Spleen (tissue), 11 donors: Measurements from ENCODE around the gene ITPKC. TPM values are rescaled to one million over a fixed set of nuclear protein-coding genes. Genes with fewer than 3 reads are reported as not detected.
"Not testable (repeated sequence)": the region's sequence is repeated elsewhere in the genome, so short reads cannot be mapped to it uniquely, and the experiment has no call there.

Source experiments
- DNase-seq: peaks from one replicate; pipeline ENCODE4 v3.0.0-alpha.2; 2020
- H3K27ac ChIP-seq, 8 donors: fragments of 200-600 bp; sonication (generic) in 7 of 8; 1 replicate in 4 of 8; 2 replicates in 4 of 8; pipeline versions ENCODE4 v1.5.0 to v1.8.0; 2016 to 2021; ENCODE audit warnings: inconsistent platforms in 4 of 8, mild to moderate bottlenecking in 4 of 8, moderate library complexity in 1 of 8
- H3K27me3 ChIP-seq, 7 donors: fragments of 200-600 bp; sonication (generic) in 6 of 7; replicated peaks in 1 of 7; 1 replicate in 4 of 7; 2 replicates in 3 of 7; pipeline versions ENCODE4 v1.5.0 to v1.8.0; 2016 to 2021; ENCODE audit warnings: inconsistent platforms in 3 of 7, mild to moderate bottlenecking in 1 of 7
- H3K36me3 ChIP-seq, 6 donors: fragments of 200-600 bp; sonication (generic) in 5 of 6; 1 replicate in 4 of 6; 2 replicates in 2 of 6; pipeline versions ENCODE4 v1.5.0 to v1.8.0; 2016 to 2021; ENCODE audit warnings: inconsistent platforms in 2 of 6
- H3K4me1 ChIP-seq, 6 donors: fragments of 200-600 bp; sonication (generic) in 5 of 6; 1 replicate in 3 of 6; 2 replicates in 3 of 6; pipeline versions ENCODE4 v1.5.0 to v1.8.0; 2016 to 2021; ENCODE audit warnings: inconsistent platforms in 3 of 6
- H3K4me3 ChIP-seq, 8 donors: fragments of 200-600 bp; sonication (generic) in 7 of 8; 1 replicate in 4 of 8; 2 replicates in 4 of 8; pipeline versions ENCODE4 v1.5.0 to v1.8.0; 2016 to 2021; ENCODE audit warnings: inconsistent platforms in 4 of 8, mild to moderate bottlenecking in 4 of 8, moderate library complexity in 2 of 8
- H3K9me3 ChIP-seq, 8 donors: fragments of 200-600 bp; sonication (generic) in 7 of 8; 1 replicate in 4 of 8; 2 replicates in 4 of 8; pipeline versions ENCODE4 v1.5.0 to v1.8.0; 2016 to 2021; ENCODE audit warnings: inconsistent platforms in 4 of 8
- POLR2A ChIP-seq, 3 donors: fragments of 450-650 bp; IDR thresholded peaks; one replicate each; pipeline ENCODE4 v1.5.1; 2017; ENCODE audit warnings: antibody characterized with exemption in 3 of 3, mild to moderate bottlenecking in 1 of 3
- POLR2AphosphoS5 ChIP-seq, 3 donors: sonication (generic); formaldehyde crosslinking; IDR thresholded peaks; one replicate each; pipeline ENCODE4 v1.5.1; 2017; ENCODE audit warnings: antibody characterized with exemption in 3 of 3
- WGBS, 5 donors: extraction: QIAGEN DNeasy Blood & Tissue Kit in 3 of 5; methylation state at CpG; one replicate each; pipeline versions ENCODE4 v1.1.5 to v1.1.7; 2013 to 2018; 5-methylcytosine and 5-hydroxymethylcytosine counted together
- intact Hi-C: fragments of 100-400 bp; cut with DNase I; formaldehyde crosslinking; loops from one replicate; pipeline ENCODE4 v1.15.0; 2023; ENCODE audit warnings: low total_unique reads
- polyA plus RNA-seq, 3 donors: library from polyadenylated mRNA; stranded (reverse); fragments of 200-250 nt; gene quantifications; one replicate each; pipeline ENCODE4 v1.2.1, GENCODE V29; 2013
- total RNA-seq, 7 donors: library from RNA; depleted of rRNA in 3 of 7; stranded (reverse); fragments of >200 nt in 3 of 7; fragmentation: NEBNext Ultra II Directional in 4 of 7; extraction: Animal tissue kit (Norgen Biotek cat#: 25700) in 4 of 7; gene quantifications; one replicate each; pipeline versions ENCODE4 v1.1.0 to v1.2.1, GENCODE V29; 2016 to 2021
- TF ChIP-seq, protein P1 (sequence below), 11 experiments: fragments of 200-600 bp in 7 of 11; fragments of 450-650 bp in 4 of 11; sonication (generic) in 4 of 11; IDR thresholded peaks in 8 of 11; conservative IDR thresholded peaks in 3 of 11; 1 replicate in 7 of 11; 2 replicates in 4 of 11; pipeline versions ENCODE4 v1.4.0 to v1.8.0; 2016 to 2021; ENCODE audit warnings: antibody characterized with exemption in 11 of 11, inconsistent platforms in 4 of 11, mild to moderate bottlenecking in 1 of 11
- donor health status: healthy with polysubstance abuse.
- donor health status: DM: no; HTN: no; CAD: no; lungs with moderate emphysema.
- donor health status: DM: no; HTN: no; CAD: no.
- donor health status: Bipolar disorder and iron deficiency.
- donor health status: healthy.
- donor health status: DM: no; HTN: no; CAD: no.
- donor health status: DM: yes; HTN: yes; CAD: no.

Gene ITPKC
- total and polyA plus RNA-seq, 10 donors = 6.8 to 39.2 (median 15.2) TPM

- no peak for DNase-seq
- Histone ChIP-seq H3K4me1 (peaks cover 0 to 78% (median 40%) of the 10 kb centered on the region in 6 donors), H3K27me3 (no peaks in the 10 kb centered on the region), H3K9me3 (no peaks in the 10 kb centered on the region), H3K27ac (peak overlapping the region; percentile 42 to 83 (median 74)), H3K36me3 (peaks cover 17 to 100% (median 92%) of the 10 kb centered on the region in 6 donors), H3K4me3 (no peak overlapping the region)
- peak in 1 of 3 donors; percentile 48 for TF ChIP-seq POLR2AphosphoS5 (IDR thresholded peaks at IDR 0.05)
- no peak for TF ChIP-seq POLR2A (IDR thresholded peaks at IDR 0.05)
- TF ChIP-seq, protein P1, sequence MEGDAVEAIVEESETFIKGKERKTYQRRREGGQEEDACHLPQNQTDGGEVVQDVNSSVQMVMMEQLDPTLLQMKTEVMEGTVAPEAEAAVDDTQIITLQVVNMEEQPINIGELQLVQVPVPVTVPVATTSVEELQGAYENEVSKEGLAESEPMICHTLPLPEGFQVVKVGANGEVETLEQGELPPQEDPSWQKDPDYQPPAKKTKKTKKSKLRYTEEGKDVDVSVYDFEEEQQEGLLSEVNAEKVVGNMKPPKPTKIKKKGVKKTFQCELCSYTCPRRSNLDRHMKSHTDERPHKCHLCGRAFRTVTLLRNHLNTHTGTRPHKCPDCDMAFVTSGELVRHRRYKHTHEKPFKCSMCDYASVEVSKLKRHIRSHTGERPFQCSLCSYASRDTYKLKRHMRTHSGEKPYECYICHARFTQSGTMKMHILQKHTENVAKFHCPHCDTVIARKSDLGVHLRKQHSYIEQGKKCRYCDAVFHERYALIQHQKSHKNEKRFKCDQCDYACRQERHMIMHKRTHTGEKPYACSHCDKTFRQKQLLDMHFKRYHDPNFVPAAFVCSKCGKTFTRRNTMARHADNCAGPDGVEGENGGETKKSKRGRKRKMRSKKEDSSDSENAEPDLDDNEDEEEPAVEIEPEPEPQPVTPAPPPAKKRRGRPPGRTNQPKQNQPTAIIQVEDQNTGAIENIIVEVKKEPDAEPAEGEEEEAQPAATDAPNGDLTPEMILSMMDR (IDR thresholded peaks at IDR 0.05 in 8 of 11, conservative IDR thresholded peaks at IDR 0.05 in 3 of 11) = no peak
- WGBS, 5 donors = 84 to 87% (median 86%) methylated on average over 17 of the region's 17 CpGs
- intact Hi-C loops = no loop called here
These were observed 46.0 kb downstream of the ITPKC start for GRCh38 chr19:40762754-40763470.

DNA sequence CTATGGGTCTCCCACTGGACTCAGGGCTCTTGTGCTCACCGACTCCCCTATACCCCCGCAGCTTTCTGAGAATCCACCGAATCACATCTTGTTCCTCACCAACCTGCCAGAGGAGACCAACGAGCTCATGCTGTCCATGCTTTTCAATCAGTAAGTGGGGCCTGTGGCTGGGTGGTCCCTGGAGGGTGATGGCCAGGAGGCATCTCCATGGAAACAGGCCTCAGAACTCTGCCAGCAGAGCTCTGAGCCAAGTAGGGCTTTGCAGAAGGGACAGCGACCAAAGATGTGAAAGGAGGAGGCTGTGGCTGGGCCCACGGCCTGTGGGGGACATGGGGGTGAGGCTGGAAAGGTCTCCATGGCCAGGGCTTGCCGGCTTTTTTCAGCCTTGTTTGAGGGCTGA, 46.6 kb downstream of the ITPKC start:
- TF ChIP-seq POLR2A (IDR thresholded peaks at IDR 0.05) (no peak), POLR2AphosphoS5 (IDR thresholded peaks at IDR 0.05) (no peak)
- TF ChIP-seq, protein P1 (IDR thresholded peaks at IDR 0.05 in 8 of 11, conservative IDR thresholded peaks at IDR 0.05 in 3 of 11) = no peak
- no peaks in the 10 kb centered on the region for H3K9me3 ChIP-seq
- WGBS, 5 donors = 89 to 95% (median 94%) methylated on average over 4 to 7 of the region's 7 CpGs
- H3K27me3 ChIP-seq = no peaks in the 10 kb centered on the region
- H3K4me1 ChIP-seq = peaks cover 0 to 72% (median 36%) of the 10 kb centered on the region in 6 donors
- H3K36me3 ChIP-seq = peaks cover 17 to 100% (median 86%) of the 10 kb centered on the region in 6 donors
- DNase-seq = no peak
- intact Hi-C loops = no loop called here
- H3K4me3 ChIP-seq = no peak overlapping the region
- peak overlapping the region in 6 of 8 donors; percentile 73 to 83 (median 76) for H3K27ac ChIP-seq

GRCh38 chr19:40763963-40764362, 47.1 kb downstream of the ITPKC start:
- Histone ChIP-seq H3K4me1 (peaks cover 0 to 68% (median 35%) of the 10 kb centered on the region in 6 donors), H3K27me3 (no peaks in the 10 kb centered on the region), H3K36me3 (peaks cover 17 to 100% (median 82%) of the 10 kb centered on the region in 6 donors), H3K27ac (peak overlapping the region in 6 of 8 donors; percentile 73 to 83 (median 76)), H3K4me3 (no peak overlapping the region), H3K9me3 (no peaks in the 10 kb centered on the region)
- TF ChIP-seq, protein P1 (IDR thresholded peaks at IDR 0.05 in 8 of 11, conservative IDR thresholded peaks at IDR 0.05 in 3 of 11) = no peak
- TF ChIP-seq POLR2A (IDR thresholded peaks at IDR 0.05) (no peak), POLR2AphosphoS5 (IDR thresholded peaks at IDR 0.05) (peak in 2 of 3 donors; percentile 4 to 22)
- WGBS, 5 donors = 85 to 90% (median 87%) methylated on average over 10 of the region's 10 CpGs
- no peak for DNase-seq
- intact Hi-C loops = no loop called here

DNA sequence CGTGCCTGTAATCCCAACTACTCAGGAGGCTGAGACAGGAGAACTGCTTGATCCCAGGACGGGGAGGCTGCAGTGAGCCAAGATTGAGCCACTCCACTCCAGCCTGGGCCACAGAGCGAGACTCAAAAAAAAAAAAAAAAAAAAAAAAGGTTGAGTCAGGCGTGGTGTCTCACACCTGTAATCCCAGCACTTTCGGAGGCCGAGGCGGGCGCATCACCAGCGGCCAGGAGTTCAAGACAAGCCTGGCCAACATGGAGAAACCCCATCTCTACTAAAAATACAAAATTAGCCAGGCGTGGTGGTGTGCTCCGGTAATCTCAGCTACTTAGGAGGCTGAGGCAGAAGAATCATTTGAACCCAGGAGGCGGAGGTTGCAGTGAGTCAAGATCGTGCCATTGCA, 49.5 kb downstream of the ITPKC start:
- H3K36me3 ChIP-seq = peaks cover 17 to 97% (median 57%) of the 10 kb centered on the region in 6 donors
- WGBS, 5 donors = 94 to 98% (median 95%) methylated on average over 13 of the region's 13 CpGs
- H3K9me3 ChIP-seq, H3K4me3 ChIP-seq, H3K27me3 ChIP-seq, intact Hi-C loops, DNase-seq: not testable (repeated sequence)
- peaks cover 0 to 43% (median 25%) of the 10 kb centered on the region in 6 donors for H3K4me1 ChIP-seq
- H3K27ac ChIP-seq = peak overlapping the region in 3 of 8 donors; percentile 55 to 83 (median 78)
